Fibroblast of skin of right quadriceps (primary cell): ENCODE measurements around the gene FUNDC2.
"Not testable (repeated sequence)": the region's sequence is repeated elsewhere in the genome, so short reads cannot be mapped to it uniquely, and the experiment has no call there.

ENCODE experiments used
- DNase-seq: peaks from one replicate; pipeline ENCODE4 v3.0.0-alpha.2; 2013

FUNDC2 gene

GRCh38 chrX:155026727-155027508 lies at the start of gene FUNDC2:
FUNDC2 (plus strand) TSS chrX:155026844; CDS start chrX:155026939, 95 bp downstream.
- peak; percentile 91 for DNase-seq

DNA sequence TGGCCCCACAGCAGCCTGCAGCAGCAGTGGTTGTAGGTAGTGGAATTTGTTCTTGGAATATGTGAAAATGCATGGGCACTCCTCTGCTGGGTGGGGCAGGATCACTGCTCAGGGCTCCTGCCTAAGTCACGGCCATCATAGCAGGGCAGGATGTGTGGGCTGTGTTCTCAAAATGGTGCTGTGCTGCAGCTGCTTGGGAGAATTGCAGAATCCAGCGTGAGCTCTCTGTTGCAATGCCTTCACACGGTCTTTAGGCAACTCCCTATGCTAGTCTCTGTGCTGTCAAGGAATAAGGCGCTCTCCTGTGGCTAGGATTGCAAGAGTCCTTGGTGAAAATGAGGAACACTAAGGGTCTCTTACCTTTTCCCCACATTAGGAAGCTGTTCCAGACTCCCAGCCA lies 47.0 kb upstream of the FUNDC2 start:
- no peak for DNase-seq

DNA sequence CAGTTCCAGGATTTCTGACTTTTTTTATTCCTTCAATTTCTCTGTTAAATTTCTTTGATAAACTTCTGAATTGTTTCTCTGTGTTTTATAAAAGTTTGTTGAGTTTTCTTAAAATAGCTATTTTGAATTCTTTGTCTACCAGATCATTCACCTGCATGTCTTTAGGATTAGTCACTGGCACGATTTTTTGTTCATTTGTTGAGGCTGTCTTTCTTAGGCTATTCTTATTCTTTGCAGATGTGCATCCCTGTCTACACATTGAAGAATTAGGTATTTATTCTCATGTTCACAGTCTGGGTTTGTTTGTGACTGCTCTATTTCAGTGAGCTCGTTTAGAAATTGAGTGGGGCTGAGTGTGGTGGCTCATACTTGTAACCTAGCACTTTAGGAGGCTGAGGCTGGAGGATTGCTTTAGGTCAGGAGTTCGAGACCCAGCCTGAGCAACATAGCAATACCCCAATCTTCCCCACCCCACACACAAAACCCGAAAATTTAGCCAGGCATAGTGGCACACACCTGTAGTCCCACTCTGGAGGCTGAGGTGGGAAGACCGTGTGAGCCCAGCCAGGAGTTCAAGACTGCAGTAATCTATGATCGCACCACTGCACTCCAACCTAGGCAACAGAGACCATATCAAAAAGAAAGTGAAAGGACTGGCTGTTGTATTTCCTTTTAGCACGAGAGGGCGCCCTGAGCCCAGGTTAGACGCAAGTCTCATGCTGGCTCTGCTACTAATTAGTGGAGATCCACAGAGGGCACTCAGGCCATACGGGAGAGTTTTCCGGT lies 46.1 kb upstream of the FUNDC2 start:
- DNase-seq, result peak; percentile 53

GRCh38 chrX:154981116-154981411 lies 45.6 kb upstream of the FUNDC2 start:
- no peak for DNase-seq

- DNase-seq, result no peak
These were observed 39.6 kb upstream of the FUNDC2 start for GRCh38 chrX:154986826-154987575.

DNA sequence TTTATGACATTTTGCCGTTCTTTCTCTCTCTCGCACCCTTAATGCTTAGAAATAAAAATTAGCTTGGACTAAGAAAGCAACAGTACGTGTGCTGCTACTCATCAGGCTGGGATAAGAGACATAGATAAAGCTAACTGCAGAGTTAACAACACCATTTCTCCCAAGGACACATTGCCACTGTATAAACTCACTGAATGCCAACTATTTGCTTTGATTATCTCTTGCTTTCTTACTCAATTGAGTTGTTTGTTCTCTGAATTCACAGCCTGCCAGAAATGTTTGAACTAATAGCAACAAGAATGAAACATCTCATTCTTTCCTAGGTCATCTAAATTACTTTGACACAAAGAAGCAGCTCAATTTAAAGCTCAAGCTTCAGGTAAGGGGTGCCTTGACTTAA lies 38.7 kb upstream of the FUNDC2 start:
- no peak for DNase-seq

DNA sequence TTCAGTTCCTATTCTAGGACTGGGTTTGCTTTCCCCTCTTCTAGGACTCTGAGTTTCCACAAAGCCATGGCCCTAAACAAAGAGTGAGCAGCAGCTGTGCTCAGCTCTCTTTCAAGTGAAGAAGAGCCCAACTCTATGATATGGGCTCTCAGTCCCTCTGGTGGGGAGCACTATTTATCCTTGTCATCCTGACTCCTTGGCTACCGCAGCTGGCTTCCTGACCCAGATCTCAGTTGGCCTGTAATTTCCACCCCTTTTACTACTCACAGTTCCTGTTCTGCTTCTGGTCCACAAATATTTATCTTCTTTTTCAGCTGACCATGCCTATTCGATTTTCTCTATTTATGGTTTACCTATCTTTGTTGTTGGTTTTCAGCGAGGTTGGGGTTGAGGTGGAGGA lies 37.9 kb upstream of the FUNDC2 start:
- no peak for DNase-seq

DNA sequence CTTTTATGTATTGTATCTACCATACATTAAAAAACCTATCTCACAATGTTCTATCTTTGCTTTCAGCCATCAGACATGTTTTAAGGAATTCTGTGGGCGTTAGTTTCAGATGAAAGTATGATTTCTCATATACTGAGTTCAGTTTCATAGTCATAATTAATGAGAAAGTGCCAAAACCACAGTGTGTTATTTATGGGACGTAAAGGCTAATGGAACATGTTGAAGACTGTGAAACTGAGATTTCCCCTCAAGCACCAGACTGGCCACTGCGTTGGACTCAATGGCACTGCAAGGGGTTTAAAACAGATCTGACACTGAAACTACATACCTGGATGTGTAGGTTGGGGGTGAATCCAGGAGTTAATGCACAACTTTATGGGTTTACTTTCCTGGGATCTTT lies 36.1 kb upstream of the FUNDC2 start:
- no peak for DNase-seq

DNA sequence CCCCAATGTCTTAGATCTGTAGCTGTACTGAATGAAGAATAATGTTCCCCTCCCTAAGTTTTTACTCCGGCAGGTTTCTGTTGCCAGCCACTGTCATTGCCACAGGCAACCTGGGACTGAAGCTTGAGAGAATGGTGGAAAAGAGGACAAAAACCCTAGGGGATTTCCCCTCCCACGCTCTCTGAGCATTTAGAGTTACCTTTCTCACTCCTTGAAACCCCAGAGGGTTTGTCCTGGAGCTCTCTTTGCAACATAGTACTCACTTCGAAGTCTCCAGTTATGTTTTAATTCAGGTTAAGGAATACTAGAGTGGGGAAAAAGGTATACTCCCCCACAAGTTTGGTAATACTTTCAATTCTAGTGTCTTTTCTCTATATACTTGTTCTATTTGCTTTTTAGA lies 35.6 kb upstream of the FUNDC2 start:
- DNase-seq, result no peak

GRCh38 chrX:154991476-154991875 lies 35.2 kb upstream of the FUNDC2 start:
- DNase-seq, result no peak

DNA sequence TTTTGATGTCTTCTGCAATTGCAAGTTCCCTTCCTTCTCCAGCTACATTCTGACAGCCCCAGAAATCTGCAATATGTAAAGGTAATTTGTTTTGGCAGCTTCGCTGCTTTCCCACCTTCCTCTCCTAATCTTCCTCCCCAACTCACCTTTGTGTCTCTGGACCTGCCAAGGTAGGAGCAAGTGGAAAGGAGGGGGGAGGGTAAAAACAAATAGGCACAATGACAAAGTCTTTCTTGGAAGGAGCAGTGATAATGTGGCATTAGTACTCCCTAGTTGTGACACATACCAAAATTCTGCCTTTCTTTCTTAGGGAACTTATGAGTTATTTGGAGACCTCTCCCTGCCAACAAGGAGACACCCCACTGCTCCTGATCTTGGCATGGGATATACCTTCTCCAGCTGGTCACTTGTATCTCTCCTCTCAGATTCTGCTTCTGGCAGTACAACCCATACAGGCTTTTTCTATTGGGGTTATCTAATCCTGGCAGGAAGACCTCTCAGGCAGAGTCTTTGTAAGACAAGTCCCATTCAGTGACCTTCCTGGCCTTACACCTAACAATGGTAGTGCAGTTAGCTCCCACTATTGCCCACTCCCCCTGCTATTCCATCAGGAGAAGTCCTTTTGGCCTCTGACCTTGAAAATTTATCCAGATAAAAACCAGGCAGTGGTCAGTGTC lies 28.3 kb upstream of the FUNDC2 start:
- no peak for DNase-seq

GRCh38 chrX:155000841-155001240 lies 25.8 kb upstream of the FUNDC2 start:
- DNase-seq, result no peak

DNA sequence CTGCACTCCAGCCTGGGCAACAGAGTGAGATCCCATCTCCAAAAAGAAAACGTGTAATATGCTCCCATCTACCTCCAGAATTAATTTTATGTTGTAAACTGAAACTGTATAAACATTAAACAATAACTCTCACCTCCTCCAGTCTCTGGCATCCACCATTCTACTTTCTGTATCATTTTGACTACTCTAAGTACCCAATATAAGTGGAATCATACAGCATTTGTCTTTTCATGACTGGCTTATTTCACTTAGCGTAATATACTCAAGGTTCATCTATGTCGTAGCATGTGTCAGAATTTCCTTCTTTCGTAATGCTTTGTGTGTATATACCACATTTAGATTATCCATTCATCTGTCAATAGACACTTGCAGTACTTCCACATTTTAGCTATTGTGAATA lies 24.8 kb upstream of the FUNDC2 start:
- DNase-seq, result no peak

DNA sequence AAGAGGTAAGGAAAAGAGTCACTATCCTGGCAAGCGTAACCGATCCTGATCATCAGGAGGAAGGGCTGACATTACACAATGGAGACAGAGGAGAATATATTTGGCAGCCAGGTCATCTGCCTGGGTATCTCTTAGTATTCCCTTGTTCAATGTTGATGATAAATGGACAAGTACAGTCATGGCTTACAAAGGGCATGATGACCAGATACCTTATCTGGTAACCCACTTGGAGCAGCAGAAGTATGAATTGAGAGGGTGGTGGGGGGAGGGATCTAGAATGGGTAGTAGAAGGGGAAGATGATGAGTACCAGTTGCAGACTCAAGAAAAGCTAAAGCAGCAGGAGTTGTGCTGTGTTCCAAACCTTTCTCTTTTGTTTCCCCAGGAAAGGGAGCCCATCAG lies 21.5 kb upstream of the FUNDC2 start:
- no peak for DNase-seq

- DNase-seq, result not testable (repeated sequence)
These were observed 20.3 kb upstream of the FUNDC2 start for GRCh38 chrX:155006379-155006778.

DNA sequence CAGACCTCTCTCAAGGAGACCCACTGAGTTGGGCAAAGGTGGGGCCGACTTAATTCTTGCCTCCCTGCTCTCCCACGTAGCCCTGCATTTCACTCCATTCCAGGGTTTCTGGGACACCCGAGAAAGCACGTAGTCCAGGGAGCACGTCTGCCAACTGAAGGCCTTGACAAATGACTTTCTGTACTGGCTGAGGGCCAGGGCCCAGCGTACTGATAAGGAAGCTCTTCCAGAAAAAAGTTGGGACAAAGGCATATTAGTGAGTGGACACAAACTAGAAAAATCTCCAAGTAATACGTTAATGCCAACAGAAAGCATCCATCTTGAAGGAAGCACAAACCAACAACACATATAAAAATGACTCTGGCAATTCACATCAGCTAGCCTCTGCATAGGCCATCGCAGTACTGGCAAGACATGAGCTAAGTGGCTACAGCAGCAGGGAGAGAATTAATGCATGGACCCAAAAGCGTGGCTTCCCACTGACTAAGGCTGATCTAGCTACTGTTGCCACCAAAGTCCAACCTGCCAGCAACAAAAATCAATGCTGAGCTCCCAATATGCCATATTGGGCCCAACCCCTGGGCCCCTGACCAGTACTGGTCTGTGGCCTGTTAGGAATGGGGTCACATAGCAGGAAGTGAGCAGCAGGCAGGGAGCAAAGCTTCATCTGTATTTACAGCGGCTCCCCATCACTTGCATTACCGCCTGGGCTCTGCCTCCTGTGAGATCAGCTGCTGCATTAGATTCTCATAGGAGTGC lies 19.6 kb upstream of the FUNDC2 start:
- not testable (repeated sequence) for DNase-seq

DNA sequence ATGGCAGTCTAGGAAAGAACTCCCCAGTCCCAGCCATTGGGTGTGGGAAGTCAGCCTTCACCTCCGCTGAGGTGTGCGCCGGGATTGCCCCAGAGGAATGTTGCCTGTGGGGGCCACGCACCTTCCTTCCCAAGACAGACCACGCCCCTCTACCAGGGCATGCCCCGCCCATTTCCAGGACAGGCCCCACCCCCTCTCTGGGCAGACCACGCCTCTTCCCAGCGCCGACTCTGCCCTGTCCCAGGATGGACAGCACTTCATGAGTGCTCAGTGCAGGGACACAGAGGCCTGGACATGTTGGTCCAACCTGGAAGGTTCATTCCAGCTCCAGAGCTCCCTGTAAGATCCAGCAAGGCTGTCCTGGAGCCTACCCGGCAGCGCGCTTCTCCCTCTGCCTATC lies 18.1 kb upstream of the FUNDC2 start:
- DNase-seq, result not testable (repeated sequence)

- DNase-seq, result no peak
These were observed 16.6 kb upstream of the FUNDC2 start for GRCh38 chrX:155009994-155010472.

DNA sequence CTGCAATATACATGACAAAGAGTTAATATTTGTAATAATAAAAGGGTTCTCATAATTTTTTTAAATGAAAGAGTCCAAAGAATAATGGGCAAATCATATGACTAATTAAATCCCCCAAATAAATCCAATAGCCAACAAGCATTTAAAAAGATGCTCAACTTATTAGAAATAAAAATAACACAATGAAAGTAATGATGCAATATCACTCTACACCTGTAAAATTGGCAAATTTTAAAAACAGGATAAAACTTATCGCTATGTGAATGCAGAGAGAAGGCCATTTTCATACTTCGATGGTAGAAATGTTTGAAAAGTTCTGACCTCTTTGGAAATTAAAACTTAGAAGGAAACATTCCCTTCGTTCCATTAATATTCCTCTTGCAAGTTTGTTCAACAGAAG lies 6.1 kb upstream of the FUNDC2 start:
- DNase-seq, result no peak

GRCh38 chrX:155022585-155022984 lies 4.1 kb upstream of the FUNDC2 start, which contains the start of gene F8:
F8 (minus strand) TSS chrX:155022723; CDS start chrX:155022552, 171 bp downstream.
- DNase-seq, result no peak

DNA sequence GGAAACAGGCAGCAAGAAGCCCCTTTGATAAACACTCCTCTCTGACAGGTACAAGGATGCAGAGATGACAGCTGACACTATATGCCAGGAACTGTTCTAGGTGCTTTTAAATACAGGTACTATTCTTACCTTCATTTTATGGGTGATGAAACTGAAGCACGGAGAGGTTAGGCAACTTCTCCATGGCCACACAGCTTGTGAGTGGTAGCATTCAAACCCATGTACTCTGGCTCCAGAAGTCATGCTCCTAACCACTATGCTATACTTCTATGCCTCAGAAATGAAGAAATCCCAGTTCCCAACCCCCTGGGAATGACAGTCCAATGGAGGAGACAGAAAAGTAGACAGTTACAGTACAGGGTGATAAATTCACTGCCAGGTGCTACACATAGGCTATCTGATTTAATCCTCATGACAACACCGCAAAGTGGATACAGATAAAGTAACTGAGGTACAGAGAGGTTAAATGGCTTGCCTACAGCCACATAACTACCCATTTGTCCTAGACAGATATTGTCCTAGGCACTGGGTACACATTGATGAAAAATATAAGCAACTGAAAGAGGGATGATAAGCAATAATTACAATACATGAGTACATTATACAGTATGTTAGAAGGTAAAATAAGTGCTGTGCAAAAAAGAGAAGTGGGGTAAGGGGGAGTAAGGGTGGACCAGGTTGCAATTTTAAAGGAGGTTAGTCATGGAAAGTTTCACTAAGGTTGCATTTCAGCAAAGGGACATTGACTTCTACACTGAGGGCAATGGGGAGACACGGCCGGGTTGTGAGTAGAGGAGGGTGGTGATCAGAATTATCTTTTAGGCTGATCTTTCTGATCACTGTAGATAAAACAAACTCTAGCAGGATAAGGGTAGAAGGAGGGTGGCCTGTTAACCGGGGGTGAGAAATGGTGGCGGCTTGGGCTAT lies 2.5 kb upstream of the FUNDC2 start:
- DNase-seq, result no peak
